GM12875 (cell line): ENCODE results near the gene DHRS11.
A peak's percentile ranks its signal among the peaks of the same experiment; 100 is the strongest.

Experiments
- H3K4me3 ChIP-seq: one replicate; pipeline ENCODE4 v1.5.1; 2011; ENCODE audit warnings: low read depth, low read length, control low read depth
- CTCF ChIP-seq: IDR thresholded peaks from 2 replicates; pipeline ENCODE4 v1.5.1; 2011; ENCODE audit warnings: low read depth, mild to moderate bottlenecking, control low read depth, inconsistent platforms, low read length, moderate library complexity, borderline replicate concordance; ENCODE audit not compliant: insufficient read depth

DHRS11 gene

GRCh38 chr17:36546418-36547093, 45.1 kb upstream of the DHRS11 start:
- no peak for TF ChIP-seq CTCF
- peak overlapping the region; percentile 81 for H3K4me3 ChIP-seq

- TF ChIP-seq CTCF, result no peak
Measured at GRCh38 chr17:36547776-36548175, 43.9 kb upstream of the DHRS11 start.

GRCh38 chr17:36550491-36551417, 40.9 kb upstream of the DHRS11 start:
- no peak overlapping the region for H3K4me3 ChIP-seq
- no peak for TF ChIP-seq CTCF

More at GRCh38 chr17:36547776-36548175, 43.9 kb upstream of the DHRS11 start:
- H3K4me3 ChIP-seq, result no peak overlapping the region

GRCh38 chr17:36553459-36553858, 38.2 kb upstream of the DHRS11 start:
- TF ChIP-seq CTCF, result no peak
- no peak overlapping the region for H3K4me3 ChIP-seq

GRCh38 chr17:36566081-36566480, 25.6 kb upstream of the DHRS11 start:
- TF ChIP-seq CTCF, result no peak
- no peak overlapping the region for H3K4me3 ChIP-seq

- no peak for TF ChIP-seq CTCF
- H3K4me3 ChIP-seq, result no peak overlapping the region
Measured at GRCh38 chr17:36575028-36575427, 16.7 kb upstream of the DHRS11 start.
